HG03025 (cell line): ENCODE measurements around the gene VSTM2B.

Source experiments
- ATAC-seq: cut with Tn5 transposase; IDR thresholded peaks from one replicate; pipeline ENCODE4 v1.9.1; 2021; ENCODE audit warnings: mild to moderate bottlenecking, moderate library complexity; ENCODE audit not compliant: unreplicated experiment, low FRiP score

VSTM2B gene

DNA sequence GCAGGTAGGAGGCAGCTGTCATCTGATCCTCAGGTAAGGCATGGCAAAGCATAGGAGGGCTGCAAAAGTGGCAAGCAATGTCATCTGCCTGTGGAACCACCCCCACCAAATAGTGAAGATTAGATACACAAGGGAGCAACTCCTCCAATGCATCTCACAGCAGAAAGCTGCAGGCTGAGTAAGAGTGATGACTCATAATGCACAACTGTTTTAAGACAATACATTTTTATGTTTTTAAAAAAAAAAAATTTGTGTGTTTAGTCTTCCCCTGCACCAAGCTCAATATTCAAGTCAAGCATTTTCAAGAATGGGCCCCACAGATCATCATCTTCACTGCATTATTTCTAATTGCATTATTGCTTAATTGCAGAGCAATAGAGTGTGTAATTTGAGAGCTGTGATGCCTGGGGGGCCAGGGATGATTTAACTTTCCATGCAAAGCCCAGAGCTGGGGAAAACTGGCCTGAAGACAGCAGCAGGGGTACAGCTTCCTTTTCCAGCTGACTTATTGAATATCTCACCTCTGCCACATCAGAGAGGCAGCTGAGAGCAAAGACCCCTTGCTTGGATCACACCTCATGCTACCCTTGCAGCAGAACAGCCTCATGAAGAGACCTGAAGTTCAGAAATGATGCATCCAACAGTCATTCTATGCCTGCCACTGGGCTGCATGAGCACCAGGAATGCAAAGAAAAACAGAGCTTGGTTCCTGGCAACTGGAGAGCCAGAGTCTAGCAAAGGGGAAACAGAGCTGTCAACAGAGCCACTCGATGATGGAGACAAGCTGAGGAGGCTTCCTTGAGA is 57.6 kb downstream of the VSTM2B start:
- no peak for ATAC-seq

DNA sequence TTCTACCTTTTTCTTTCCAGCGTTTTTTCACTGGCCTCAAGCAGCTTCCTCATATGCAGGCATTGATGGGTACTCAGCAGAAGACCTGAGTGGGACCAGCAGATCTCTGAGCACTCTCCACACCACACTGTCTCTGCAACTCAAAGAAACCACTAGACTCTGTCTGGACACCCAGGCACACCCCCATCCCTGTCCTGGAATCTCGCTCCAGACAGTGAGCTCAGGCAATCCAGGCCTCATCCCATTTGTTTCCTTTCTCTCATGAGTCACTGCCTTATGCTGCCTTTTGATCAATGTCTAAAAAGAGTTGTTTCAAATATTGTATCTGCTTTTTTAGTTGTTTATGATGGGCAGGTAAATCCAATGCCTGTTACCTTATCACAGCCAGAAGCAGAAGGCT is 60.6 kb downstream of the VSTM2B start:
- no peak for ATAC-seq

- ATAC-seq: peak; percentile 10
Measured at GRCh38 chr19:29587059-29587458, 61.3 kb downstream of the VSTM2B start.

DNA sequence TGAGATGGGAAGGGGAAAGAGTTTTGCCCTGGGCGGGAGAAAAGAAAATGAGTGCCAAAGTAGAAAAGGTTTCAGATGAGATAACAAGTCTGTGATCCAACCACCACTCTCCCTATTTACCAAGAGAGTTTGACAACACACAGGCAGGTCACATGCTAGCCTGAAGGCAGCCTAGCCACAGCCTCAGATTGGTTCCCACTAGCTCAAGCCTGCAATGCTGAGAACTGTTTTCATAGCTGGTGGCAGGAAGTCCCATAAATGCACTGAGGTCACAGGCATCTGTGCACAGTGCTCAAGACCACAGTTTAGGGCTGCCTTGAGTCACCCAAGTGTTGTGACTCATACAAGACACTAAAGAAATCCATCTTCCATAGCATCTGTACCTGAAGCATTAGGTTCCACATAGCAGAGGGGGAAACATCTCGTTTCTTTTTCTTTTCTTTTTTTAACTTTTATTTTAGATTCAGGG is 61.8 kb downstream of the VSTM2B start:
- peak; percentile 51 for ATAC-seq

DNA sequence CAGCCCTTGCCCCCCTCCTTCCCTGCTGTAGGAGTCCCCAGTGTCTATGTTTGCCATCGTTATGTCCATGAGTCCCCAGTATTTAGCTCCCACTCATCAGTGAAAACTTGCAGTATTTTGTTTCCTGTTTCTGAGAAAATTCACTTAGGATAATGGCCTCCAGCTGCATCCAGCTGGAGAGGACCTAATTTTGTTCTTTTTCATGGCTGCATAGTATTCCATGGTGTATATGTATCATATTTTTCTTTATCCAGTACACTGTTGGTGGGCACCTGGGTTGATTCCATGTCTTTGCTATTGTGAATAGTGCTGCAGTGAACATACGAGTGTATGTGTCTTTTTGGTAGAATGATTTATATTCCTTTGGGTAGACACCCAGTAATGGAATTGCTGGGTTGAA is 62.3 kb downstream of the VSTM2B start:
- no peak for ATAC-seq

DNA sequence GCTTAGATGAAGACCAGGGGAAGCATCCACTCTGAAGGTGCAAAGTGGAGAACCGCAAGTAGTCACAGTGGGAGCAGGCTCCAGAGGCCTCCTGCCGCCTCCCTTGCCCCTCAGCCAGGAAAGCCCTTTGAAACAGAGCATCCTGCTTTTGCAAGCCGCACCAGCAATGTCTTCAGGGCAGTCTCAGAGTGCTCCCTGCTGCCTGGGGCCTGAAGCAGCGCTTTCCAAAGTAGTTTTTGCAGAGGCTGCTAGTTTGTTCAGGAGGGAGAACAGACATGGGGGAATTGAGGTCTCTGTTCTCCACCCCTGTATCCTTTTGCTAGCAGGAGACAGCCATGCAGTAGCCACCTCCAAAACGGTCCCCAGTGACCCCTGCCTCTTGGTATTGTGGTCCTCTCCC is 64.5 kb downstream of the VSTM2B start:
- no peak for ATAC-seq

GRCh38 chr19:29591670-29592069 is 65.9 kb downstream of the VSTM2B start:
- ATAC-seq: no peak

DNA sequence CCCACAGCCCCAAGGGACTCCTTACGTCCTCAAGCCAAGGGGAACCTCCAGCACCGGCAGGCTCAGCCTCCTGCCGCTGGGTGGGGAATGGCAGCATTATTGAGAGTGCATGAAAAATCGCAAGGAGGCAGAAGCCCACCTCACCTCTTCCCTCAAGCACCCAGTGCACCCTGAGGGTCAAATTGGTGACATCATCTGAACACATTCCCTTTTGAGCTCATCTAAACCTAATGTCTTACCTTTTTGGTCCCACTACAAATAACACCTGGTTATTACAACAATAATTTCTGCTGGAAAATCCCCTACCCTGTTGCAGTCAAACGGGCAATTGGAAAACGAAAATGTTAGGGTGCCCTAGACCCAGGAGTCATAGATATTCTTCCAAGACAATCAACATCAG is 68.1 kb downstream of the VSTM2B start:
- ATAC-seq: no peak

GRCh38 chr19:29596080-29596727 is 70.4 kb downstream of the VSTM2B start:
- ATAC-seq: no peak

DNA sequence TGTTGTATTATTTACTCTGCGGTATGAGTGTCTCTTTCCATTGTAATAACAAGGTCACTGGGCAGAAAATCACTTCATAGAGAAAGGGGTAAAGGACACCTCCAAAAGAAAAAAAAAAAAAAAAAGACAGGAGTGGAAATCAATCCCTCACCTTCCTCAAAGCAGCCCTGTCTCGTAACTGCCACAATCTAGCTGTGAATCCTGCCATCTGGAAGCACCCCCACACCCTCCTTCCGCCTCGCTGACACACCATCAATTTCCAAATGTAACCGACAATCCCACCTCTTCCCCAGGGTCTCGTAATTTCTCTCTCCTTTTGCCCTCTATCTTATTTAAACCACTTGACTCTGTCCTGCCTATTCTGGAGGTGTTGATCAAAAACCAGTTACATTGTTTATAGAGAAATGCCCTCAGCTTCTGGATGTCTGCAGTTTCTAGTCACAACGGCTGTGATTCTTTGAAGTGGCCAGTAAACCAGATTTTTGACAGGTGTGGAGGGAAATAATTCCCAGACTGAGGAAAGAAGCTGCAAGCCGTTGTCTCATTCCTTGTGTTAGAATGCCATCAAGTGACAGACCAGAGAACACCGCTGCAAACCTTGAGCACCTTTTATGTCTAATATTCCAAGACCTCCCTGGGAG is 71.2 kb downstream of the VSTM2B start:
- ATAC-seq: no peak

GRCh38 chr19:29598036-29598435 is 72.2 kb downstream of the VSTM2B start:
- ATAC-seq: no peak

DNA sequence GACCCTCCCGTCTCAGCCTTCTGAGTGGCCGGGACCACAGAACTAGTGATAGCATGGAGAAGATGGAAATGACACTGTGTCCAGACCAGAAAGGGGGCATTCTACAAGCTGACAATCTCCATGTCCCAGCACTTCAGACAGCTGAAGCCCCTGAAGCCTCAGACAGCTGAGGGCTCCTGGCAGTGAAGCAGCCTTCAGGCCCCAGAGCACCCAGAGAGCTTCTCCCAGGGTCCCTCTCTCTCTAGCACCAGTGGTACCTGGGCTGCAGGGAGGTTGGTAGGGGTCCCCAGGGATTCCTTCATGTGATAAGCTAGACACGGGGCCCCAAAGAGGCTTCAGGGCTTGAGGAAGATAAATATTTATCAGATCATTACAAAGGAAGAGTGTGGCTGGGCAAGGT is 72.7 kb downstream of the VSTM2B start:
- no peak for ATAC-seq

DNA sequence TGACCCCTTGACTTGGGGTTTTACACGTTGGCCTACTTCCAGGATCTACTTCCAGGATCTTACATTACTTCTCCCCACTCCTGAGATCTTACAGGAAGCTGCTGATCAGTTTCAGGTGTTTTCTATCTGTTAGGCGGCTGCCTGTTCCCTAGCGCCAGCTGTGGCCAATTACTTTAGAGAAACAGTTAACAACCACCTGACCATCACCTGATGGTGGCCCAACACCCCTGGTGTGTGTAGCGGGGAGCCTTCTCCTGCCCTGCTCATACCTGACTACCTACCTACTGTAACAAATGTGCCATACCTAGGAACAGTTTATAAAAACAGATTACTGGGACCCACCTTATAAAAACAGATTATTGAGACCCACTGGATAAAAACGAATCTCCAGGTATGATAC is 77.5 kb downstream of the VSTM2B start:
- no peak for ATAC-seq

GRCh38 chr19:29605653-29606419 is 80.0 kb downstream of the VSTM2B start, which contains the start of gene POP4:
TSS of gene POP4 (plus strand) at chr19:29606283. CDS start at chr19:29606319, 36 bp downstream.
- ATAC-seq: peak; percentile 71

GRCh38 chr19:29606420-29606747 is 80.6 kb downstream of the VSTM2B start:
- ATAC-seq: no peak

DNA sequence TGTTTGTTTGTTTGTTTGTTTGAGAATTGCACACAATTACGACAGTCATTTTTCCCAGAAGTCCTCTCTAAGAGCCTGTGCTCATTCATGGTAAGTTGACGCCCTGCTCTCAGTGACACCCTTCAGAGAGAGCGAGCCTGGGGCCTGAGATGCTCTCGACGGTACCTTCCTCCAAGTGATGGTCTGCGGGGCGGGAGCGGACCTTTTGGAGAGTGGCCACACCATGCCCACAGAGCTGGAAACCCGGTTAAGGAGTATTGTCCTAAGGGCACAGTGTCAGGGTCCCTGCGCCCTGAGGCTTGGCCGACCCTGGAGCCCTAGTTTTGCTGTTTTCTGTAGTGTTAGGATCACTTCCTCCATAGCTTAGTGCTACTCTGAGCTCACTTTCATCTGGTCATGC is 83.8 kb downstream of the VSTM2B start:
- ATAC-seq: no peak

DNA sequence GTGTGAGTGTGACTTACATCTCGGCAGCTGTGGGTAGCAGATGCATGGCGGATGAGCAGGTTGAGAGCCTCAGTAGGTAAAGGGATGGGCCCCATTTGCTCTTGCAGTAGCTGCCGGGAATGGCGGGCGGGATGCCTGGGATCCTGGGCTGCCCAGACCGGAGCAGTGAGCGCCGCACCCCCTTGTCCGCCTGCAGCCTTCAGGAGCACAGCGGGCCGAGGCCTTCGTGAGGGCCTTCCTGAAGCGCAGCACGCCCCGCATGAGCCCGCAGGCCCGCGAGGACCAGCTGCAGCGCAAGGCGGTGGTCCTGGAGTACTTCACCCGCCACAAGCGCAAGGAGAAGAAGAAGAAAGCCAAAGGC is 84.4 kb downstream of the VSTM2B start:
- ATAC-seq: no peak

DNA sequence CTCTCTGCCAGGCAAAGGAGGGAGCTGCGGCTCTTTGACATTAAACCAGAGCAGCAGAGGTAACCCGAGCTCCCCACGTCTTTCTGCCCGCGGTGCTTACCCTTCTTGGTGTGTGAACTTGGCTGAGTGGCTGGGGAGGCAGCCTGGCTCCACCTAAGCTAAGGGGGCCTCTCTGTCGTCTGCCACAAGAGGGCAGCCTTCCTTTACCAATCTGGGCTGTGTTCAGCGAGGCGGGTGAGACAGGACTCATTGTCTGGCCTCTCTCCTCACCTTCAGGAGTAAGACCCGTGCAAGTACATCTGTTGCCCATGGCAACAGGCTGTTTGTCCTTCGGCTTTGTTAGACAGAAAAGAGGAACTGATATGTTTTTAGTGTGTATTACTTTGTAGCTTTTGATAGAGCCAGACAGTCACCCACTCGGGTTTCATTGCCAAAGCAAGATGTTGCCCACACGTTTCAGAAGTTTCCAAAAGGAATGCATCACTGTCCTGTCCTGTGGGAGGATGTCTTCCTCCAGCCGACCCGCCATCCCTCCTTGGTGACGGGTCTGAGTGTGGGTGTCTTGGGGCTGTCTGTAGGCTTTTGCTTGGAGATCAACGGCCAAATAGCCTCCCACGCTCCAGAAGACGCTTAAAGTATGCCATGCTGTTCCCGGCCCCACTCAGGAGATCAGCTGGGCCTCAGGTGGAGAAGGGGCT is 84.9 kb downstream of the VSTM2B start:
- peak; percentile 54 for ATAC-seq

DNA sequence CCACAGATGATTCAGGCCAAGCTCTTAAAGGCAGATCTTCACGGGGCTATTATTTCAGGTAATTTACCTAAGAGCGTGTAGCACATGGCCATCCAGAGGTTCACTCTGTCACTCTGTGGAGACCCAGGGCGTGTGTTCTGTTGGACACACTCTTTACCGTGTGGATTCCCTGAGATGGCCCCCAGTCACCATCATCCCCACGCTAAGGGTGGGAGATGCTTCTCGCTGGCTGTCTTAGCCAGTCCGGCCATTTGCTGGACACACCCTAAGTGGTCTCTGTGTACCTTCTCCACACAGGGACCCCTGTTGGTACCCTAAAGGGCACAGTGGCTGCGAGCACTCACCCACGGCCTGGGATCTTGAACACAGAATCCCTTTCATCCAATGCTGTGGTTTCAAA is 86.3 kb downstream of the VSTM2B start:
- ATAC-seq: no peak

GRCh38 chr19:29612801-29613595 is 87.2 kb downstream of the VSTM2B start:
- ATAC-seq: no peak
